PC-9 (cell line): ENCODE data around the gene OR10J1. TPM values are rescaled to one million over a fixed set of nuclear protein-coding genes. Genes with fewer than 3 reads are reported as not detected.

Source experiments
- BruUV-seq: library from RNA; stranded (reverse); fragments of 400-500 nt; replicated peaks from 2 replicates; lab custom pipeline; 2021; lab: Mats Ljungman, UMichigan
- CTCF ChIA-PET: fragments of 300-600 bp; sonication (Branson Sonifier 250); formaldehyde crosslinking; loops from one replicate; lab custom pipeline; 2022; ENCODE audit warnings: antibody characterized with exemption; lab: Charles Lee
- POLR2A ChIA-PET: fragments of 300-600 bp; sonication (Branson Sonifier 250); formaldehyde crosslinking; loops from one replicate; lab custom pipeline; 2022; ENCODE audit warnings: antibody characterized with exemption; ENCODE audit not compliant: unreplicated experiment; lab: Charles Lee
- DNase-seq, 2 experiments: peaks; one replicate each; pipeline versions ENCODE4 v3.0.0 to v3.0.0-alpha.2; 2015 to 2022; ENCODE audit warnings: mixed read lengths in 1 of 2
- H2AFZ ChIP-seq: fragments of 200-600 bp; sonication (generic); 2 replicates; pipeline ENCODE4 v1.8.1; 2017; ENCODE audit warnings: antibody characterized with exemption
- H3F3A ChIP-seq: fragments of 200-600 bp; sonication (generic); 2 replicates; pipeline ENCODE4 v1.8.1; 2017; ENCODE audit warnings: antibody characterized with exemption, mild to moderate bottlenecking, low read depth; ENCODE audit not compliant: insufficient read depth
- H3K27ac ChIP-seq: fragments of 200-600 bp; sonication (generic); 2 replicates; pipeline ENCODE4 v1.6.1; 2016; ENCODE audit warnings: mixed run types
- H3K27me3 ChIP-seq: fragments of 200-600 bp; sonication (generic); 2 replicates; pipeline ENCODE4 v1.6.1; 2016; ENCODE audit warnings: low read depth, mixed run types; ENCODE audit not compliant: insufficient read depth
- H3K36me3 ChIP-seq: fragments of 200-600 bp; sonication (generic); 2 replicates; pipeline ENCODE4 v1.6.1; 2016; ENCODE audit warnings: low read depth, mixed run types
- H3K4me1 ChIP-seq: fragments of 200-600 bp; sonication (generic); replicated peaks from 2 replicates; pipeline ENCODE4 v1.6.1; 2016; ENCODE audit warnings: mixed run types; ENCODE audit not compliant: insufficient read depth
- H3K4me2 ChIP-seq: fragments of 200-600 bp; sonication (generic); 2 replicates; pipeline ENCODE4 v1.6.1; 2017; ENCODE audit warnings: mixed run types
- H3K4me3 ChIP-seq: fragments of 200-600 bp; sonication (generic); 2 replicates; pipeline ENCODE4 v1.6.1; 2016; ENCODE audit warnings: mixed run types
- H3K79me2 ChIP-seq: fragments of 200-600 bp; sonication (generic); 2 replicates; pipeline ENCODE4 v1.6.1; 2017; ENCODE audit warnings: low read depth, mixed run types
- H3K9me2 ChIP-seq: fragments of 200-600 bp; sonication (generic); 2 replicates; pipeline ENCODE4 v1.8.1; 2017; ENCODE audit warnings: mild to moderate bottlenecking; ENCODE audit not compliant: insufficient read depth
- H3K9me3 ChIP-seq: fragments of 200-600 bp; sonication (generic); 2 replicates; pipeline ENCODE4 v1.8.1; 2016; ENCODE audit warnings: low read depth; ENCODE audit not compliant: insufficient read depth
- H4K20me1 ChIP-seq: fragments of 200-600 bp; sonication (generic); 2 replicates; pipeline ENCODE4 v1.8.1; 2017; ENCODE audit not compliant: insufficient read depth
- CTCF ChIP-seq: fragments of 200-600 bp; sonication (generic); conservative IDR thresholded peaks from 2 replicates; pipeline ENCODE4 v1.6.1; 2017; ENCODE audit warnings: mixed run types, antibody characterized with exemption, mild to moderate bottlenecking, moderate library complexity
- EZH2 ChIP-seq: fragments of 200-600 bp; sonication (generic); IDR thresholded peaks from 2 replicates; pipeline ENCODE4 v1.8.0; 2017; ENCODE audit warnings: antibody characterized with exemption, low read depth
- intact Hi-C: fragments of 100-400 bp; cut with micrococcal nuclease; formaldehyde crosslinking; loops from one replicate; pipeline ENCODE4 v1.10.0; 2022; ENCODE audit not compliant: unreplicated experiment
- total RNA-seq: library from RNA; stranded (reverse); gene quantifications from 2 replicates; pipeline ENCODE4 v1.2.3, GENCODE V29; 2021

OR10J1 gene
- total RNA-seq, 1 experiment from 2014 or later = not detected

- ChIA-PET CTCF (no interaction called here), POLR2A (no interaction called here)
- Histone ChIP-seq H3K4me3 (no peak overlapping the region), H3K9me3 (no peaks in the 10 kb centered on the region), H2AFZ (no peak overlapping the region), H3K36me3 (no peaks in the 10 kb centered on the region), H3K4me1 (no peaks in the 10 kb centered on the region), H3K4me2 (no peak overlapping the region), H4K20me1 (no peaks in the 10 kb centered on the region), H3K79me2 (no peaks in the 10 kb centered on the region), H3K27me3 (peaks cover 21% of the 10 kb centered on the region), H3K27ac (no peak overlapping the region), H3F3A (no peaks in the 10 kb centered on the region), H3K9me2 (no peaks in the 10 kb centered on the region)
- no TSS peak for BruUV-seq
- intact Hi-C loops = no loop called here
- TF ChIP-seq CTCF (no peak), EZH2 (no peak)
- no peak for DNase-seq
Measured at GRCh38 chr1:159430985-159431384, 8.5 kb upstream of the OR10J1 start.

- Histone ChIP-seq H3K36me3 (no peaks in the 10 kb centered on the region), H4K20me1 (no peaks in the 10 kb centered on the region), H3F3A (no peaks in the 10 kb centered on the region), H3K27me3 (peaks cover 21% of the 10 kb centered on the region), H3K79me2 (no peaks in the 10 kb centered on the region), H3K4me2 (no peak within 1 kb of the TSS), H3K9me3 (no peaks in the 10 kb centered on the region), H3K4me3 (no peak within 1 kb of the TSS), H3K27ac (no peak within 1 kb of the TSS), H3K4me1 (no peaks in the 10 kb centered on the region), H2AFZ (no peak within 1 kb of the TSS), H3K9me2 (no peaks in the 10 kb centered on the region)
- CTCF ChIA-PET = no interaction called here
- POLR2A ChIA-PET = no interaction called here
- intact Hi-C loops = no loop called here
- DNase-seq = no peak
- TF ChIP-seq CTCF (no peak), EZH2 (no peak)
- no TSS peak for BruUV-seq
Measured at GRCh38 chr1:159431904-159432303, 7.6 kb upstream of the OR10J1 start, which contains the start of gene OR10J4. OR10J4 (plus strand) TSS chr1:159432204.

- intact Hi-C loops = no loop called here
- Histone ChIP-seq H3F3A (no peaks in the 10 kb centered on the region), H3K27ac (no peak overlapping the region), H3K9me2 (no peaks in the 10 kb centered on the region), H2AFZ (no peak overlapping the region), H3K4me3 (no peak overlapping the region), H3K4me2 (no peak overlapping the region), H3K4me1 (no peaks in the 10 kb centered on the region), H3K9me3 (no peaks in the 10 kb centered on the region), H3K27me3 (no peaks in the 10 kb centered on the region), H3K79me2 (no peaks in the 10 kb centered on the region), H3K36me3 (no peaks in the 10 kb centered on the region), H4K20me1 (no peaks in the 10 kb centered on the region)
- DNase-seq = no peak
- TF ChIP-seq EZH2 (no peak), CTCF (no peak)
- ChIA-PET POLR2A (no interaction called here), CTCF (no interaction called here)
- no TSS peak for BruUV-seq
Measured at GRCh38 chr1:159436469-159436868, 3.1 kb upstream of the OR10J1 start.
